PC-3 (cell line): Measurements from ENCODE around the gene ECE1. TPM values are rescaled to one million over a fixed set of nuclear protein-coding genes. Genes with fewer than 3 reads are reported as not detected.
"Not testable (repeated sequence)": the region's sequence is repeated elsewhere in the genome, so short reads cannot be mapped to it uniquely, and the experiment has no call there.

ENCODE experiments used
- ATAC-seq: fragments of 200-7000 bp; cut with Tn5 transposase; 2 replicates; pipeline ENCODE4 v1.9.1; 2020; ENCODE audit warnings: mild to moderate bottlenecking, moderate library complexity
- BruUV-seq: library from RNA; stranded (reverse); fragments of 400-500 nt; replicated peaks from 2 replicates; lab custom pipeline; 2021; lab: Mats Ljungman, UMichigan
- CTCF ChIA-PET: fragments of 300-600 bp; sonication (Branson Sonifier 250); formaldehyde crosslinking; loops from one replicate; lab custom pipeline; 2022; ENCODE audit warnings: antibody characterized with exemption; lab: Charles Lee
- POLR2A ChIA-PET: fragments of 300-600 bp; sonication (Branson Sonifier 250); formaldehyde crosslinking; loops from one replicate; lab custom pipeline; 2022; ENCODE audit warnings: antibody characterized with exemption; ENCODE audit not compliant: unreplicated experiment; lab: Charles Lee
- DNase-seq: peaks from one replicate; pipeline ENCODE4 v3.0.0-alpha.2; 2015
- H2AFZ ChIP-seq: fragments of 300-600 bp; sonication (generic); 2 replicates; pipeline ENCODE4 v1.6.0; 2016; ENCODE audit warnings: antibody characterized with exemption, low read length
- H3F3A ChIP-seq: fragments of 300-600 bp; sonication (generic); one replicate; pipeline ENCODE4 v1.6.0; 2017; ENCODE audit warnings: antibody characterized with exemption, low read length, control low read depth, mild to moderate bottlenecking; ENCODE audit not compliant: unreplicated experiment
- H3K27ac ChIP-seq: fragments of 300-600 bp; sonication (generic); 2 replicates; pipeline ENCODE4 v1.5.1; 2016; ENCODE audit warnings: mild to moderate bottlenecking, low read length
- H3K27me3 ChIP-seq: fragments of 300-600 bp; sonication (generic); 2 replicates; pipeline ENCODE4 v1.6.1; 2016; ENCODE audit warnings: low read length, mixed read lengths
- H3K36me3 ChIP-seq: fragments of 300-600 bp; sonication (generic); 2 replicates; pipeline ENCODE4 v1.6.1; 2016; ENCODE audit warnings: low read depth, mixed run types, low read length, mixed read lengths
- H3K4me1 ChIP-seq: fragments of 300-600 bp; sonication (generic); 2 replicates; pipeline ENCODE4 v1.5.1; 2016; ENCODE audit warnings: low read length; ENCODE audit not compliant: insufficient read depth
- H3K4me2 ChIP-seq: fragments of 300-600 bp; sonication (generic); 2 replicates; pipeline ENCODE4 v1.6.0; 2016; ENCODE audit warnings: low read length
- H3K4me3 ChIP-seq: fragments of 300-600 bp; sonication (generic); 2 replicates; pipeline ENCODE4 v1.5.1; 2016; ENCODE audit warnings: mild to moderate bottlenecking, low read length, mixed read lengths
- H3K79me2 ChIP-seq: fragments of 300-600 bp; sonication (generic); 2 replicates; pipeline ENCODE4 v1.6.1; 2017; ENCODE audit warnings: low read length, mixed read lengths
- H3K9ac ChIP-seq: fragments of 300-600 bp; sonication (generic); 2 replicates; pipeline ENCODE4 v1.6.0; 2016; ENCODE audit warnings: mild to moderate bottlenecking, low read length
- H3K9me2 ChIP-seq: fragments of 300-600 bp; sonication (generic); replicated peaks from 2 replicates; pipeline ENCODE4 v1.6.1; 2016; ENCODE audit warnings: mixed run types, low read length, mixed read lengths
- H3K9me3 ChIP-seq: fragments of 300-600 bp; sonication (generic); 2 replicates; pipeline ENCODE4 v1.6.1; 2016; ENCODE audit warnings: low read length, mixed read lengths
- H4K20me1 ChIP-seq: fragments of 300-600 bp; sonication (generic); 2 replicates; pipeline ENCODE4 v1.6.1; 2016; ENCODE audit warnings: low read length, mixed read lengths
- EZH2 ChIP-seq: fragments of 300-600 bp; sonication (generic); IDR thresholded peaks from one replicate; pipeline ENCODE4 v1.6.1; 2017; ENCODE audit warnings: antibody characterized with exemption, mild to moderate bottlenecking, low read length; ENCODE audit not compliant: unreplicated experiment
- EZH2phosphoT487 ChIP-seq: fragments of 300-600 bp; sonication (generic); IDR thresholded peaks from 2 replicates; pipeline ENCODE4 v1.6.1; 2018; ENCODE audit warnings: mild to moderate bottlenecking, antibody characterized with exemption, low read length, borderline replicate concordance
- intact Hi-C: fragments of 100-400 bp; cut with micrococcal nuclease; formaldehyde crosslinking; loops from 2 replicates; pipeline ENCODE4 v1.9.0; 2023
- total RNA-seq: library from RNA; depleted of rRNA; stranded (reverse); fragments of >200 nt; gene quantifications from 2 replicates; pipeline ENCODE4 v1.2.3, GENCODE V29; 2014
- TF ChIP-seq, protein P1 (sequence below): fragments of 300-600 bp; sonication (generic); conservative IDR thresholded peaks from 2 replicates; pipeline ENCODE4 v1.5.1; 2017; ENCODE audit warnings: antibody characterized with exemption, low read depth, mild to moderate bottlenecking, low read length

ECE1 gene
- total RNA-seq, 1 experiment from 2014 or later, result 86.8 TPM

GRCh38 chr1:21184276-21184675, 106.0 kb downstream of the ECE1 start:
- no peaks in the 10 kb centered on the region for H3K9me3 ChIP-seq
- no peak for ATAC-seq
- TF ChIP-seq EZH2 (no peak), EZH2phosphoT487 (no peak)
- TF ChIP-seq, protein P1, sequence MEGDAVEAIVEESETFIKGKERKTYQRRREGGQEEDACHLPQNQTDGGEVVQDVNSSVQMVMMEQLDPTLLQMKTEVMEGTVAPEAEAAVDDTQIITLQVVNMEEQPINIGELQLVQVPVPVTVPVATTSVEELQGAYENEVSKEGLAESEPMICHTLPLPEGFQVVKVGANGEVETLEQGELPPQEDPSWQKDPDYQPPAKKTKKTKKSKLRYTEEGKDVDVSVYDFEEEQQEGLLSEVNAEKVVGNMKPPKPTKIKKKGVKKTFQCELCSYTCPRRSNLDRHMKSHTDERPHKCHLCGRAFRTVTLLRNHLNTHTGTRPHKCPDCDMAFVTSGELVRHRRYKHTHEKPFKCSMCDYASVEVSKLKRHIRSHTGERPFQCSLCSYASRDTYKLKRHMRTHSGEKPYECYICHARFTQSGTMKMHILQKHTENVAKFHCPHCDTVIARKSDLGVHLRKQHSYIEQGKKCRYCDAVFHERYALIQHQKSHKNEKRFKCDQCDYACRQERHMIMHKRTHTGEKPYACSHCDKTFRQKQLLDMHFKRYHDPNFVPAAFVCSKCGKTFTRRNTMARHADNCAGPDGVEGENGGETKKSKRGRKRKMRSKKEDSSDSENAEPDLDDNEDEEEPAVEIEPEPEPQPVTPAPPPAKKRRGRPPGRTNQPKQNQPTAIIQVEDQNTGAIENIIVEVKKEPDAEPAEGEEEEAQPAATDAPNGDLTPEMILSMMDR, result no peak
- H3K9ac ChIP-seq, result no peak overlapping the region
- no peaks in the 10 kb centered on the region for H3K79me2 ChIP-seq
- H3K27me3 ChIP-seq, result no peaks in the 10 kb centered on the region
- intact Hi-C loops, result no loop called here
- no peaks in the 10 kb centered on the region for H4K20me1 ChIP-seq
- POLR2A ChIA-PET, result no interaction called here
- no peaks in the 10 kb centered on the region for H3K9me2 ChIP-seq
- H3F3A ChIP-seq, result no peaks in the 10 kb centered on the region
- H3K4me1 ChIP-seq, result no peaks in the 10 kb centered on the region
- H3K27ac ChIP-seq, result no peak overlapping the region
- H3K36me3 ChIP-seq, result no peaks in the 10 kb centered on the region
- H3K4me2 ChIP-seq, result no peak overlapping the region
- no peak overlapping the region for H2AFZ ChIP-seq
- BruUV-seq, result no TSS peak
- no peak overlapping the region for H3K4me3 ChIP-seq
- DNase-seq, result no peak
- CTCF ChIA-PET, result no interaction called here

GRCh38 chr1:21182181-21182731, 108.0 kb downstream of the ECE1 start:
- Histone ChIP-seq H2AFZ (no peak overlapping the region), H3K4me1 (peaks cover 2% of the 10 kb centered on the region; the same call in 1 of the 2 replicates), H3K9ac (no peak overlapping the region), H3K27ac (no peak overlapping the region), H3K4me2 (no peak overlapping the region), H3K9me3 (no peaks in the 10 kb centered on the region), H3F3A (no peaks in the 10 kb centered on the region), H3K36me3 (no peaks in the 10 kb centered on the region), H3K4me3 (no peak overlapping the region), H3K9me2 (no peaks in the 10 kb centered on the region), H3K79me2 (no peaks in the 10 kb centered on the region), H3K27me3 (no peaks in the 10 kb centered on the region), H4K20me1 (no peaks in the 10 kb centered on the region)
- DNase-seq, result no peak
- CTCF ChIA-PET, result no interaction called here
- POLR2A ChIA-PET, result no interaction called here
- TF ChIP-seq, protein P1, result no peak
- TF ChIP-seq EZH2phosphoT487 (no peak), EZH2 (no peak)
- ATAC-seq, result no peak
- intact Hi-C loops, result no loop called here
- no TSS peak for BruUV-seq

GRCh38 chr1:21178271-21178670, 112.0 kb downstream of the ECE1 start:
- H3K9ac ChIP-seq, POLR2A ChIA-PET, ATAC-seq, H3K9me3 ChIP-seq, H3F3A ChIP-seq, CTCF ChIA-PET, H3K4me2 ChIP-seq, BruUV-seq, H3K4me3 ChIP-seq, H2AFZ ChIP-seq, H3K27ac ChIP-seq, DNase-seq, H3K36me3 ChIP-seq, H3K9me2 ChIP-seq, H3K27me3 ChIP-seq: not testable (repeated sequence)
- peaks cover 13% of the 10 kb centered on the region for H3K4me1 ChIP-seq
- H4K20me1 ChIP-seq, result peaks cover 13% of the 10 kb centered on the region
- H3K79me2 ChIP-seq, result peaks cover 28% of the 10 kb centered on the region
- intact Hi-C loops, result loop anchor here (5.0 to 10.0 kb wide), 3 partner anchors 63 to 606 kb away; no protein-coding TSS in a partner anchor
